ENCODE data around the gene IFNA21. TPM values are rescaled to one million over a fixed set of nuclear protein-coding genes. Genes with fewer than 3 reads are reported as not detected.

Gene IFNA21
- total RNA-seq, result not detected in 2 replicates

DNA sequence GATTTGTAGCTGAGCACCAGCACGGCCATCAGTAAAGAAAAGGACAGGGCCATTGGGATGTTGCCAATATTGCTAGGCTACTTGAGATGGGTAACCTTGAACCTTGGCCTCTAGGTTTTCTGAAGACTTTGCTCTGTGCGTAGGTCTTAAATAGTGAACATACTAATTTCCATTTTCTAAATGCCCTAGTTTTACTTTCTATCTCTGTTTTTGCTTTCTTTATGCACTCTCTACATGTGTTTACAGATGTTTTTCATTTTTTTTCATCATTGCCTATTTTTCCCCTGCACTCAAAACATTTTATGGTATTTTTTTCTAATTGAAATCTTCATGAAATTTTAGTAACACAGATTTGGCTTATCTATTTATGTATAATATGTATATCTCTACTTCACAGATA is at the start of gene IFNA21:
IFNA21 (minus strand) TSS at position 101 of the 400 bp plus-strand sequence; CDS start at position 53, 48 bp downstream.

DNA sequence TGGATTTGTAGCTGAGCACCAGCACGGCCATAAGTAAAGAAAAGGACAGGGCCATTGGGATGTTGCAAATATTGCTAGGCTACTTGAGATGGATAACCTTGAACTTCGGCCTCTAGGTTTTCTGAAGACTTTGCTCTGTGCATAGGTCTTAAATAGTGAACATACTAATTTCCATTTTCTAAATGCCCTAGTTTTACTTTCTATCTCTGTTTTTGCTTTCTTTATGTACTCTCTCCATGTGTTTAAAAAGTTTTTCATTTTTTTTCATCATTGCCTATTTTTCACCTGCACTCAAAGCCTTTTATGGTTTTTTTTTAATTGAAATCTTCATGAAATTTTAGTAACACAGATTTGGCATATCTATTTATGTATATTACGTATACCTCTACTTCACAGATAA is 40.6 kb upstream of the IFNA21 start, which contains the start of gene IFNA10:
IFNA10 (minus strand) TSS at position 101 of the 400 bp plus-strand sequence; CDS start at position 55, 46 bp downstream.

DNA sequence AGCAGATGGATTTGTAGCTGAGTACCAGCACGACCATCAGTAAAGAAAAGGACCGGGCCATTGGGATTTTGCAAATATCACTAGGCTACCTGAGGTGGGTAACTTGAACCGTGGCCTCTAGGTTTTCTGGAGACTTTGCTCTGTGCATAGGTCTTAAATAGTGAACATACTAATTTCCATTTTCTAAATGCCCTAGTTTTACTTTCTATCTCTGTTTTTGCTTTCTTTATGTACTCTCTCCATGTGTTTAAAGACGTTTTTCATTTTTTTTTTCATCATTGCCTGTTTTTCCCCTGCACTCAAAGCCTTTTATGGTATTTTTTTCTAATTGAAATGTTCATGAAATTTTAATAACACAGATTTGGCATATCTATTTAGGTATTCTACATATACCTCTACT is 35.6 kb upstream of the IFNA21 start, which contains the start of gene IFNA7:
IFNA7 (minus strand) TSS at position 101 of the 400 bp plus-strand sequence; CDS start at position 61, 40 bp downstream.

DNA sequence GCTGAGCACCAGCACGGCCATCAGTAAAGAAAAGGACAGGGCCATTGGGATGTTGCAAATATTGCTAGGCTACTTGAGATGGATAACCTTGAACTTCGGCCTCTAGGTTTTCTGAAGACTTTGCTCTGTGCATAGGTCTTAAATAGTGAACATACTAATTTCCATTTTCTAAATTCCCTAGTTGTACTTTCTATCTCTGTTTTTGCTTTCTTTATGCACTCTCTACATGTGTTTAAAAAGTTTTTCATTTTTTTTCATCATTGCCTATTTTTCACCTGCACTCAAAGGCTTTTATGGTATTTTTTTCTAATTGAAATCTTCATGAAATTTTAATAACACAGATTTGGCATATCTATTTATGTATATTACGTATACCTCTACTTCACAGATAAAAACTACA is 21.0 kb upstream of the IFNA21 start, which contains the start of gene IFNA4:
IFNA4 (minus strand) TSS at position 101 of the 400 bp plus-strand sequence; CDS start at position 45, 56 bp downstream.

DNA sequence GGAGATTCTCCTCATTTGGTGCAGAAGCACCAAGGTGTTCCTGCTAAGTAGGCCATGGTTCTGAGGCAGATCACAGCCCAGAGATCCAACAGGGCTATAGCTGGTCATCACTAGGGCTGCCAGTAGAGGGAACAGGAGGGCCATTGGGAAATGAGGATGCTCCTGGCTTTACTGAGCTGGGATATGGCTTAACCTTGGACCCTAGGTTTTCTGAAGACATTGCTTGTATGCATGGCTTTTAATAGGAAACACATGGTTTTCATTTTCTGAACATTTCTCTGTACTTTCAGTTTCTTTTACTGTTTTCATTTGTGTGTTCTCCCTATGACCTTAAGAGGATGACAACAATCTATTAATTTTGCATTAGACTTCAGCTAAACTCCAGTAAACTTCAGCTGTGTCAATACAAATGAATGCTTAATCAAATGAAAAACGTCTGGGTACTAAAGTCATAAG is 25.0 kb downstream of the IFNA21 start, which contains the start of gene IFNW1:
IFNW1 (minus strand) TSS at position 406 of the 456 bp plus-strand sequence; CDS start at position 144, 262 bp downstream.

Other genes starting within 250 kb of the IFNA21 start
- 13.4 and 16.3 TPM in 2 replicates for gene HACD4, start 135.0 kb downstream of the IFNA21 start, total RNA-seq
- not detected in 2 replicates for gene IFNB1, start 88.7 kb downstream of the IFNA21 start, total RNA-seq
- not detected in 2 replicates for gene IFNW1, start 24.8 kb downstream of the IFNA21 start, total RNA-seq
- gene IFNA4, start 20.9 kb upstream of the IFNA21 start, total RNA-seq, result not detected in 2 replicates
- not detected in 2 replicates for gene IFNA7, start 35.5 kb upstream of the IFNA21 start, total RNA-seq
- gene IFNA10, start 40.5 kb upstream of the IFNA21 start, total RNA-seq, result not detected in 2 replicates
- not detected in 2 replicates for gene IFNA16, start 50.7 kb upstream of the IFNA21 start, total RNA-seq
- not detected in 2 replicates for gene IFNA17, start 61.6 kb upstream of the IFNA21 start, total RNA-seq
- gene IFNA14, start 73.3 kb upstream of the IFNA21 start, total RNA-seq, result not detected in 2 replicates
- gene IFNA5, start 138.7 kb upstream of the IFNA21 start, total RNA-seq, result not detected in 2 replicates
- gene KLHL9, start 168.7 kb upstream of the IFNA21 start, total RNA-seq, result 48.1 and 52.5 TPM in 2 replicates
- not detected in 2 replicates for gene IFNA6, start 184.2 kb upstream of the IFNA21 start, total RNA-seq
- not detected in 2 replicates for gene IFNA13, start 201.4 kb upstream of the IFNA21 start, total RNA-seq
- gene IFNA2, start 218.7 kb upstream of the IFNA21 start, total RNA-seq, result not detected in 2 replicates
- not detected in 2 replicates for gene IFNA8, start 242.5 kb upstream of the IFNA21 start, total RNA-seq